H9 (cell line): Measurements from ENCODE around the gene FCHSD2. TPM values are rescaled to one million over a fixed set of nuclear protein-coding genes. Genes with fewer than 3 reads are reported as not detected.

Experiments
- DNase-seq: peaks from one replicate; pipeline ENCODE4 v3.0.0-alpha.2; 2017
- H2AFZ ChIP-seq: one replicate; pipeline ENCODE4 v1.6.1; 2013; ENCODE audit warnings: mild to moderate bottlenecking, low read length, control low read depth, moderate library complexity
- H2AK5ac ChIP-seq: 2 replicates; pipeline ENCODE4 v1.6.1; 2013; ENCODE audit warnings: low read length, control low read depth, mixed read lengths; ENCODE audit not compliant: insufficient read length
- H2BK120ac ChIP-seq: one replicate; pipeline ENCODE4 v1.6.1; 2013; ENCODE audit warnings: low read depth, mild to moderate bottlenecking, low read length, control low read depth, inconsistent platforms; ENCODE audit not compliant: poor library complexity, severe bottlenecking
- H2BK12ac ChIP-seq: 2 replicates; pipeline ENCODE4 v1.6.1; 2013; ENCODE audit warnings: low read length, control low read depth, mixed read lengths, low read depth; ENCODE audit not compliant: insufficient read length
- H2BK15ac ChIP-seq: 2 replicates; pipeline ENCODE4 v1.6.1; 2013; ENCODE audit warnings: low read depth, low read length, control low read depth
- H2BK20ac ChIP-seq: one replicate; pipeline ENCODE4 v1.6.1; 2013; ENCODE audit warnings: low read depth, mild to moderate bottlenecking, low read length, control low read depth, inconsistent platforms; ENCODE audit not compliant: poor library complexity, severe bottlenecking
- H2BK5ac ChIP-seq: 2 replicates; pipeline ENCODE4 v1.6.1; 2013; ENCODE audit warnings: low read length, control low read depth, mixed read lengths; ENCODE audit not compliant: insufficient read length
- H3K14ac ChIP-seq: 2 replicates; pipeline ENCODE4 v1.6.1; 2013; ENCODE audit warnings: low read length, control low read depth; ENCODE audit not compliant: insufficient read depth
- H3K18ac ChIP-seq: 2 replicates; pipeline ENCODE4 v1.6.1; 2013; ENCODE audit warnings: low read depth, mild to moderate bottlenecking, mixed read lengths, low read length, control low read depth; ENCODE audit not compliant: insufficient read length
- H3K23ac ChIP-seq: 2 replicates; pipeline ENCODE4 v1.6.1; 2013; ENCODE audit warnings: low read length, control low read depth, mixed read lengths, low read depth; ENCODE audit not compliant: insufficient read length
- H3K23me2 ChIP-seq: 2 replicates; pipeline ENCODE4 v1.6.1; 2013; ENCODE audit warnings: low read depth, mild to moderate bottlenecking, mixed read lengths, low read length, control low read depth; ENCODE audit not compliant: insufficient read length, poor library complexity, severe bottlenecking
- H3K27ac ChIP-seq: 2 replicates; pipeline ENCODE4 v1.5.1; 2013; ENCODE audit warnings: low read length, control low read depth, mixed read lengths, low read depth; ENCODE audit not compliant: insufficient read length
- H3K27me3 ChIP-seq: 2 replicates; pipeline ENCODE4 v1.6.1; 2013; ENCODE audit warnings: low read length, control low read depth, inconsistent platforms; ENCODE audit not compliant: insufficient read depth
- H3K4ac ChIP-seq: 2 replicates; pipeline ENCODE4 v1.6.1; 2013; ENCODE audit warnings: low read depth, mild to moderate bottlenecking, control low read depth, inconsistent platforms, low read length, moderate library complexity
- H3K4me1 ChIP-seq: 2 replicates; pipeline ENCODE4 v1.6.1; 2013; ENCODE audit warnings: low read length, control low read depth, inconsistent platforms; ENCODE audit not compliant: insufficient read depth
- H3K4me2 ChIP-seq: 2 replicates; pipeline ENCODE4 v1.6.1; 2013; ENCODE audit warnings: low read length, control low read depth, mixed read lengths; ENCODE audit not compliant: insufficient read length, insufficient read depth
- H3K56ac ChIP-seq: 2 replicates; pipeline ENCODE4 v1.6.1; 2013; ENCODE audit warnings: low read depth, mild to moderate bottlenecking, mixed read lengths, low read length, control low read depth; ENCODE audit not compliant: insufficient read length
- H3K79me1 ChIP-seq: 2 replicates; pipeline ENCODE4 v1.6.1; 2013; ENCODE audit warnings: low read depth, mild to moderate bottlenecking, moderate library complexity, low read length, control low read depth, inconsistent platforms; ENCODE audit not compliant: insufficient read depth, poor library complexity, severe bottlenecking
- H3K79me2 ChIP-seq: 2 replicates; pipeline ENCODE4 v1.6.1; 2013; ENCODE audit warnings: low read length, control low read depth, inconsistent platforms; ENCODE audit not compliant: insufficient read depth
- H3K9ac ChIP-seq: 2 replicates; pipeline ENCODE4 v1.6.1; 2013; ENCODE audit warnings: low read length, control low read depth, mixed read lengths; ENCODE audit not compliant: insufficient read length; ENCODE audit errors: extremely low read depth
- H3K9me3 ChIP-seq: one replicate; pipeline ENCODE4 v1.6.1; 2013; ENCODE audit warnings: low read depth, low read length, inconsistent platforms; ENCODE audit not compliant: control insufficient read depth
- H3T11ph ChIP-seq: one replicate; pipeline ENCODE4 v1.6.1; 2013; ENCODE audit warnings: mild to moderate bottlenecking, low read length, control low read depth, inconsistent platforms
- H4K20me1 ChIP-seq: one replicate; pipeline ENCODE4 v1.6.1; 2013; ENCODE audit not compliant: control insufficient read depth, insufficient read length, insufficient read depth
- H4K5ac ChIP-seq: 2 replicates; pipeline ENCODE4 v1.6.1; 2013; ENCODE audit warnings: low read depth, mild to moderate bottlenecking, mixed read lengths, low read length, control low read depth; ENCODE audit not compliant: insufficient read length
- H4K8ac ChIP-seq: replicated peaks from 2 replicates; pipeline ENCODE4 v1.6.1; 2013; ENCODE audit warnings: low read length, control low read depth, mixed read lengths, low read depth; ENCODE audit not compliant: insufficient read length
- H4K91ac ChIP-seq: 2 replicates; pipeline ENCODE4 v1.6.1; 2013; ENCODE audit warnings: low read depth, mild to moderate bottlenecking, moderate library complexity, mixed read lengths, low read length, control low read depth; ENCODE audit not compliant: insufficient read length
- H3K27ac Mint-ChIP-seq, 3 experiments: 2 replicates in 2 of 3; 3 replicates in 1 of 3; pipeline ENCODE4 v1.8.0; 2020 to 2021; ENCODE audit warnings: mixed read lengths in 3 of 3, mild to moderate bottlenecking in 1 of 3, moderate library complexity in 1 of 3
- H3K27me3 Mint-ChIP-seq: 2 replicates; pipeline ENCODE4 v1.8.0; 2021; ENCODE audit warnings: low read depth, mild to moderate bottlenecking, moderate library complexity, mixed read lengths
- H3K36me3 Mint-ChIP-seq, 3 experiments: 2 replicates in 2 of 3; 3 replicates in 1 of 3; pipeline ENCODE4 v1.8.0; 2020 to 2021; ENCODE audit warnings: low read depth in 3 of 3, mixed read lengths in 3 of 3; ENCODE audit not compliant: insufficient read depth in 1 of 3
- H3K4me1 Mint-ChIP-seq, 2 experiments: 2 replicates each; pipeline ENCODE4 v1.8.0; 2020; ENCODE audit warnings: mixed read lengths in 2 of 2
- H3K4me3 Mint-ChIP-seq, 2 experiments: 2 replicates in 1 of 2; 3 replicates in 1 of 2; pipeline ENCODE4 v1.8.0; 2020 to 2021; ENCODE audit warnings: mild to moderate bottlenecking in 2 of 2, mixed read lengths in 2 of 2, moderate library complexity in 1 of 2
- H3K9me3 Mint-ChIP-seq, 2 experiments: 2 replicates in 1 of 2; 3 replicates in 1 of 2; pipeline ENCODE4 v1.8.0; 2020; ENCODE audit warnings: mild to moderate bottlenecking in 2 of 2, mixed read lengths in 2 of 2, moderate library complexity in 1 of 2
- WGBS: extraction: QIAGEN DNeasy Blood & Tissue Kit; methylation state at CpG from one replicate; pipeline ENCODE4 v1.1.7; 2013; ENCODE audit warnings: missing lambda C conversion rate, low lambda C conversion rate, mixed read lengths; ENCODE audit not compliant: insufficient read length; ENCODE audit errors: extremely low coverage; 5-methylcytosine and 5-hydroxymethylcytosine counted together
- total RNA-seq: library from RNA; stranded (reverse); gene quantifications from 2 replicates; pipeline ENCODE4 v1.2.1, GENCODE V29; 2021
- TF ChIP-seq, protein P1 (sequence below): fragments of 200-600 bp; sonication (generic); conservative IDR thresholded peaks from 3 replicates; pipeline ENCODE4 v1.8.0; 2021; ENCODE audit warnings: antibody characterized with exemption, mild to moderate bottlenecking

The FCHSD2 gene
- total RNA-seq, 1 experiment from 2014 or later = 17.8 TPM

DNA sequence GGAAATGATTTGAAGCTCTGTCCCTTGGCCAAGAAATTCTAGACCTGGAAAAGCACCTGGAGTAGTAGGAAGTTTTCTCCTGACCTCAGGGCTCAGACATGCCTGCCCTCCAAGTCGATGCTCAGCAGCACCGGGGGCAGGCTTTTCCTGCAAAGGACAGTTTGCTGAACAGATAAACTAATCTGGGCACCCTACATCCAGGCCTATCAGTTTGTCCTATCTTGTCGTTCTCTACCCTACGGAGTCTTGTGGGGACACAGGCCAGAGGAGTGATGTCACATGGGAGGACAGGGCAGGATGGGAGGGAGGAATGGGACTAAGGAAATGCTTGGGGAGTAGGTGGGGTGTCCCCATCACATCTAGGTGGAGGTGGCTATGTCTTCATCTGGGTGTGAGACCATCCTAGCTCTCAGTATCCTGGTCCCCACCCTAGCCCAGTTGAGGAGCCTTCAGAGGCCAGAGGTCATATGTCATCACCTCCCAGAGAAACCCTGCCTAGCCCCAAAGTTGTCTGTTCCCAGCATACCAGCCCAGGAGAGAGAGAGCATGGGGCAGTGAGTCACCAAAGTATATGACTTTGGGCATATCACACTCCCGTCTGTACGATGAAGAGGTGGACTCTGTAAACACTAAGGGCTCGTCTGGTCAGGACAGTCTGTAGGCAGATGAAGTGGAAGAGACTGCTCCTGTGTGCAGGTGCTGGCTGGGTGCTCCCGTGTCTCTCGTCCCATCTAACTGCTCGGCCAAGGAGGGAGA, 18.1 kb upstream of the FCHSD2 start:
- TF ChIP-seq, protein P1, sequence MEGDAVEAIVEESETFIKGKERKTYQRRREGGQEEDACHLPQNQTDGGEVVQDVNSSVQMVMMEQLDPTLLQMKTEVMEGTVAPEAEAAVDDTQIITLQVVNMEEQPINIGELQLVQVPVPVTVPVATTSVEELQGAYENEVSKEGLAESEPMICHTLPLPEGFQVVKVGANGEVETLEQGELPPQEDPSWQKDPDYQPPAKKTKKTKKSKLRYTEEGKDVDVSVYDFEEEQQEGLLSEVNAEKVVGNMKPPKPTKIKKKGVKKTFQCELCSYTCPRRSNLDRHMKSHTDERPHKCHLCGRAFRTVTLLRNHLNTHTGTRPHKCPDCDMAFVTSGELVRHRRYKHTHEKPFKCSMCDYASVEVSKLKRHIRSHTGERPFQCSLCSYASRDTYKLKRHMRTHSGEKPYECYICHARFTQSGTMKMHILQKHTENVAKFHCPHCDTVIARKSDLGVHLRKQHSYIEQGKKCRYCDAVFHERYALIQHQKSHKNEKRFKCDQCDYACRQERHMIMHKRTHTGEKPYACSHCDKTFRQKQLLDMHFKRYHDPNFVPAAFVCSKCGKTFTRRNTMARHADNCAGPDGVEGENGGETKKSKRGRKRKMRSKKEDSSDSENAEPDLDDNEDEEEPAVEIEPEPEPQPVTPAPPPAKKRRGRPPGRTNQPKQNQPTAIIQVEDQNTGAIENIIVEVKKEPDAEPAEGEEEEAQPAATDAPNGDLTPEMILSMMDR = no peak
- WGBS = no CpG with 5 or more reads among the region's 10 CpGs

More for the DNA sequence above, 18.1 kb upstream of the FCHSD2 start:
- no peak overlapping the region for H4K91ac ChIP-seq
- no peak overlapping the region for H4K5ac ChIP-seq
- no peak overlapping the region for H3K14ac ChIP-seq
- H4K20me1 ChIP-seq = no peaks in the 10 kb centered on the region
- H3T11ph ChIP-seq = no peak overlapping the region
- H3K9me3 Mint-ChIP-seq = no peaks in the 10 kb centered on the region
- no peak overlapping the region for H2AK5ac ChIP-seq
- H2BK20ac ChIP-seq = no peak overlapping the region
- H3K36me3 Mint-ChIP-seq = no peaks in the 10 kb centered on the region
- no peak overlapping the region for H2AFZ ChIP-seq
- no peak overlapping the region for H2BK120ac ChIP-seq
- H3K4me1 Mint-ChIP-seq = peaks cover 3 to 6% of the 10 kb centered on the region in 2 experiments; a peak in 3 of 4 replicates
- H3K4me1 ChIP-seq = no peaks in the 10 kb centered on the region
- H3K18ac ChIP-seq = no peak overlapping the region
- no peak for DNase-seq
- no peaks in the 10 kb centered on the region for H3K79me2 ChIP-seq
- no peak overlapping the region for H2BK12ac ChIP-seq
- H3K23me2 ChIP-seq = no peaks in the 10 kb centered on the region
- no peak overlapping the region for H2BK5ac ChIP-seq
- no peak overlapping the region for H3K56ac ChIP-seq
- H3K4ac ChIP-seq = no peak overlapping the region
- no peak overlapping the region for H3K23ac ChIP-seq
- H3K9me3 ChIP-seq = no peaks in the 10 kb centered on the region
- no peak overlapping the region for H3K27ac Mint-ChIP-seq
- H3K4me3 Mint-ChIP-seq = no peak overlapping the region
- no peak overlapping the region for H2BK15ac ChIP-seq
- no peak overlapping the region for H3K27ac ChIP-seq
- no peak overlapping the region for H3K4me2 ChIP-seq
- no peaks in the 10 kb centered on the region for H3K79me1 ChIP-seq
- no peaks in the 10 kb centered on the region; the same call in 1 of the 2 replicates for H3K27me3 ChIP-seq
- H4K8ac ChIP-seq = no peak overlapping the region
- peaks cover 2% of the 10 kb centered on the region; the same call in 1 of the 2 replicates for H3K27me3 Mint-ChIP-seq
- no peak overlapping the region for H3K9ac ChIP-seq
